GM06990 (cell line): ENCODE results near the gene POLL.

Experiments used
- DNase-seq: peaks from one replicate; pipeline ENCODE4 v3.0.0-alpha.2; 2011; ENCODE audit not compliant: insufficient read length; ENCODE audit errors: extremely low read depth
- H3K27me3 ChIP-seq: replicated peaks from 2 replicates; pipeline ENCODE4 v1.6.0; 2011; ENCODE audit warnings: low read length; ENCODE audit not compliant: control insufficient read depth, insufficient read depth
- H3K36me3 ChIP-seq: 2 replicates; pipeline ENCODE4 v1.5.1; 2011; ENCODE audit warnings: low read length; ENCODE audit not compliant: control insufficient read depth, insufficient read depth
- H3K4me3 ChIP-seq: replicated peaks from 2 replicates; pipeline ENCODE4 v1.5.1; 2011; ENCODE audit warnings: low read depth, mild to moderate bottlenecking, control low read depth, low read length
- TF ChIP-seq, protein P1 (sequence below): IDR thresholded peaks from 2 replicates; pipeline ENCODE4 v1.5.1; 2011; ENCODE audit warnings: low read length, control low read depth, mild to moderate bottlenecking, inconsistent platforms; ENCODE audit not compliant: insufficient read depth, poor library complexity, severe bottlenecking

POLL gene

DNA sequence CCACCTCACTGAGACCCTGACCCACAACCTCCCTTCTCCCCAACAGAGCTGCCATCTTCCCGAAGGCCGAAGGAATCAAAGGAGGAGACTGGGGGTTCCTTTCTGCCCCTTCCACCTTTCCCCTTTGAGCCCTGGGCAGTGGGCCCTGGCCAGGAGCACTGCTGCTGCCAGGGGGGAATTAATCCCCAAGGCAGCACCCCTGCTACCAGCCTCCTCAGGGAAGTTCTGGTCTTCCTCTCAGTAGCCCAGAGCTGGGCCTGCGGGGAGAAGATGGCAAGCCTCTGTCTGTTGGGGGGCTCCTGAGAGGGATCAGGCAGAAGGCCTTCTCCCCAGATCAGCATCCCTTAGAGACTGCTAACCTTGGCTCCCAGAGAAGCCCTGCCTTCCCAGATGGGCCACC, 25.6 kb upstream of the POLL start:
- H3K27me3 ChIP-seq = no peaks in the 10 kb centered on the region
- DNase-seq = no peak
- TF ChIP-seq, protein P1, sequence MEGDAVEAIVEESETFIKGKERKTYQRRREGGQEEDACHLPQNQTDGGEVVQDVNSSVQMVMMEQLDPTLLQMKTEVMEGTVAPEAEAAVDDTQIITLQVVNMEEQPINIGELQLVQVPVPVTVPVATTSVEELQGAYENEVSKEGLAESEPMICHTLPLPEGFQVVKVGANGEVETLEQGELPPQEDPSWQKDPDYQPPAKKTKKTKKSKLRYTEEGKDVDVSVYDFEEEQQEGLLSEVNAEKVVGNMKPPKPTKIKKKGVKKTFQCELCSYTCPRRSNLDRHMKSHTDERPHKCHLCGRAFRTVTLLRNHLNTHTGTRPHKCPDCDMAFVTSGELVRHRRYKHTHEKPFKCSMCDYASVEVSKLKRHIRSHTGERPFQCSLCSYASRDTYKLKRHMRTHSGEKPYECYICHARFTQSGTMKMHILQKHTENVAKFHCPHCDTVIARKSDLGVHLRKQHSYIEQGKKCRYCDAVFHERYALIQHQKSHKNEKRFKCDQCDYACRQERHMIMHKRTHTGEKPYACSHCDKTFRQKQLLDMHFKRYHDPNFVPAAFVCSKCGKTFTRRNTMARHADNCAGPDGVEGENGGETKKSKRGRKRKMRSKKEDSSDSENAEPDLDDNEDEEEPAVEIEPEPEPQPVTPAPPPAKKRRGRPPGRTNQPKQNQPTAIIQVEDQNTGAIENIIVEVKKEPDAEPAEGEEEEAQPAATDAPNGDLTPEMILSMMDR = no peak
- peaks cover 30% of the 10 kb centered on the region for H3K36me3 ChIP-seq
- H3K4me3 ChIP-seq = no peak overlapping the region

DNA sequence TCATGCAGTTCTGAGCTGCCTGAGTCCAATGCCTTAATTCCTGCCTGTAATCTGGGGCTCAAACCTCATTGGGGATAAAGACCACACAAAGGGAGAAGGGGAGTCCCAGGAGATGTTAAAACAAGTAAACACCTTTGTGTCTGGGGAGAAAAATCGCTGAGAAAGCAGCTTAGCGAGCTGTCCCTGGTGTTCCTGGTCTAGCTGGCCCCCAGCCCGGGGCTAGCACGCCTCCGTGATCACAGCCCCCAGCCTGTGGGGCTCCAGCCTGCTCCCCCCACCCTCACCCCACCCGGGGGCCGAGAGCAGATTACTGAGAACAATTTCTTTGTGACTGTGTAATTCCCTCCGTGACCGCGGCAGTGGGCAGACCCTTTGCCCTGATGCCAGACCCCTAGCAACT, 24.8 kb upstream of the POLL start:
- no peak for DNase-seq
- Histone ChIP-seq H3K4me3 (no peak overlapping the region), H3K36me3 (peaks cover 30% of the 10 kb centered on the region), H3K27me3 (no peaks in the 10 kb centered on the region)
- TF ChIP-seq, protein P1 = no peak

DNA sequence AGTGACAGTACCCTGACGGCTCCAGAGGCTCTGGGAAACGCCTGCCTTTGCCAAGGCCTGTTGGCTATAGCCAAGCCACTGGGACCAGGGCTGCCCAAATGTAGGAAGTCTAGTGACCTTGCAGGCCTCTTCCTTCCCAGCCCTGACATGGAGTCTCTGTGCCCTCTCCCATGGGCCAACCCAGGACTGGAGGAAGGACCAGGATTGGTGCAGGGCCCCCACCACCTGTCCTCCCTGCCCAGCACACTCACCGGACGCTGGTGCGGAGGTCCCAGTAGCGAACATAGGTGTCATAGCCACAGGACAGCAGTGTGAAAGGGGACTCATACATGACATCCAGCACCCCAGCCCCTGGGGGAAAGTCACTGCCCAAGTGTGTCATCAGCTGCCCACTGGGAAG, 24.0 kb upstream of the POLL start:
- DNase-seq = no peak
- no peak overlapping the region for H3K4me3 ChIP-seq
- TF ChIP-seq, protein P1 = no peak
- H3K27me3 ChIP-seq = no peaks in the 10 kb centered on the region
- H3K36me3 ChIP-seq = peaks cover 33% of the 10 kb centered on the region

DNA sequence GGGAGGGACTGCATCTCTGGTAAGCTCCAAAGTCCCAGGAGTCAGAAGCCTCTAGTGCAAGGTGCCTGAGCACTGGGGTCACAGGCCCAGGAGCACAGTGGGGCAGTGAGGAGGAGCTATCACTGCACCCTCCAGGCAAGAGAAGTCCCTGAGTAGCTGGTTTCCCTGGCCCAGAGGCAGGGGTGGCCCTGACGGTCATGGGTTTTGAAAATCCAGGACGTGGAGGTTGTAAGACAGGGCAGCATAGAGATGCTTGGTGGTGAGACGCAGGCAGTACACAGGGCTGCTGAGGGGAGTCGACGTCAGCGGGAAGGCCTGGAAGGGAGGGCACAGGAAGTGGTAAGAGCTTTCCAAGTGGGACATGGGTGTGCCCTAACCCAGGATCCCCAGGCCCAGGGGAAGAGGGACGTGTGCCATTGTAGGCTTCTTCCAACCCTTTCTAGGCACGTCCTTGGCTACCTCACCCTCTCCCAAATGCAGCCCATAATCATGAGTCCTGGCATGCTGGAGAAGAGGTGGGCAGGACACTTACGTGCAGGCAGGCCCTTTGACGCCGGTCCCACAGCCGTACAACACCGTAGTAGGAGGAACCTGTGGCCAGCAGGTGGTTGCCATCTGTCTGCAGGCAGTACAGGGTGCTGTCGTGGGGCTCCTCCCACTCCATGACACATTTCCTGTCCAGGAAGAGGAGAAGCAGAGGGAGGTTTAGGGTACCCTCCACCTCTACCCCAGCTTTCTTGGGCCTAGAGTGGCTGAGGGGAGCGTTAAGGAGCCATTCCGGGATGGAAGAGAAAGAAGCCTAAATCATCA, 23.2 kb upstream of the POLL start:
- Histone ChIP-seq H3K36me3 (peaks cover 30% of the 10 kb centered on the region), H3K4me3 (no peak overlapping the region), H3K27me3 (no peaks in the 10 kb centered on the region)
- DNase-seq = no peak
- TF ChIP-seq, protein P1 = no peak

DNA sequence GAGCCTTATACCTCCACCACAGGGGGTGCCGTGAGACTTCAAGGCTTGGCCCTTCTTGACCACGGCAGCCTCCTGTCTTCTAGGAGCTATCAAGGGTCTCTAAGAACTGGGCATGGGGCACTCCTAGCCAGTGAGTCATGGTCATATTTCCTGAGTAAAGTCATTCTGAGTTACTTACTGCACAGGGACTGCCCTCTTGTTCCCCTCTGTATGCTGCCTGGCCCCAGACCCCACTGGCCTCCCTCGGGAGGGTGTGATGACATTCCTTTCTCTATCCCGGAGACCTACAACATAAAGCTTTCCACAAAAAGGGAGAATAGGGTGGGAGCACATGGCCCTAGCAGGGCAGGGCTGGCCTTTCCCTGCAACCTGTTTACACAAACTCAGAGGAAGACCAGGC, 21.4 kb upstream of the POLL start:
- Histone ChIP-seq H3K27me3 (no peaks in the 10 kb centered on the region), H3K36me3 (peaks cover 30% of the 10 kb centered on the region), H3K4me3 (no peak overlapping the region)
- TF ChIP-seq, protein P1 = no peak
- DNase-seq = no peak

DNA sequence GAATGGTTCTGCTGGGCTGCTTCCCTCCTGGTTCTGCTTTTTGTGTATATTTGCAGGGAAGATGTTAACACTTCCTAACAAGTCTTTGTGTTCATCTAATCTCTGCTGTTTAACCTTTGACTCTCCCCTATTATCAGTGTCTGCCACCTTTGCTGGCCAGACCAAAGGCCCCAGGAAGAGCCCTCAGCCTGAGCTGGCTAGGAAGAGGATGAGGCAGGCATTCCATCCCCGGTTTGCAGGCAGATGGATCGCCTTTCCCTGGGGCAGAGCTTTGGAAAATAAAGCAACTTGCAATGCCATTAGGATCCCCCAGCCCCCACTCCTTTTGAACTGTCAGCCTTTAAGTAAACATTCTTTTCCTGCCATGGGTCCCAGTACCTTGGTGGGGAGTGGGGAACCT, 19.1 kb upstream of the POLL start:
- no peak for DNase-seq
- no peak overlapping the region for H3K4me3 ChIP-seq
- no peaks in the 10 kb centered on the region for H3K27me3 ChIP-seq
- TF ChIP-seq, protein P1 = no peak
- peaks cover 26% of the 10 kb centered on the region for H3K36me3 ChIP-seq
